GM18873 (cell line): Measurements from ENCODE around the gene PTGR3.
"Not testable (repeated sequence)": the region's sequence is repeated elsewhere in the genome, so short reads cannot be mapped to it uniquely, and the experiment has no call there.

Experiments used
- ATAC-seq: cut with Tn5 transposase; IDR thresholded peaks from one replicate; pipeline ENCODE4 v1.9.1; 2021; ENCODE audit warnings: mild to moderate bottlenecking, moderate library complexity, moderate number of reproducible peaks; ENCODE audit not compliant: unreplicated experiment, low FRiP score

PTGR3 gene

GRCh38 chr18:75204269-75204731 is 4.6 kb downstream of the PTGR3 start:
- ATAC-seq: no peak

GRCh38 chr18:75203416-75204268 is 5.3 kb downstream of the PTGR3 start:
- no peak for ATAC-seq

- no peak for ATAC-seq
Measured at GRCh38 chr18:75202696-75203365, 6.1 kb downstream of the PTGR3 start.

- ATAC-seq: no peak
Measured at GRCh38 chr18:75201282-75202270, 7.4 kb downstream of the PTGR3 start.

- no peak for ATAC-seq
Measured at GRCh38 chr18:75200605-75201280, 8.2 kb downstream of the PTGR3 start.

- ATAC-seq: no peak
Measured at GRCh38 chr18:75200071-75200470, 8.9 kb downstream of the PTGR3 start.

- ATAC-seq: no peak
Measured at GRCh38 chr18:75199327-75199726, 9.6 kb downstream of the PTGR3 start.

- ATAC-seq: no peak
Measured at GRCh38 chr18:75198036-75198435, 10.9 kb downstream of the PTGR3 start.

GRCh38 chr18:75192899-75193298 is 16.0 kb downstream of the PTGR3 start:
- no peak for ATAC-seq

GRCh38 chr18:75189696-75190095 is 19.2 kb downstream of the PTGR3 start:
- ATAC-seq: no peak

- ATAC-seq: not testable (repeated sequence)
Measured at GRCh38 chr18:75187702-75188101, 21.2 kb downstream of the PTGR3 start.

GRCh38 chr18:75185460-75185859 is 23.5 kb downstream of the PTGR3 start:
- no peak for ATAC-seq

- ATAC-seq: no peak
Measured at GRCh38 chr18:75183973-75184493, 24.9 kb downstream of the PTGR3 start.

GRCh38 chr18:75183524-75183923 is 25.4 kb downstream of the PTGR3 start:
- no peak for ATAC-seq

GRCh38 chr18:75179819-75180600 is 28.9 kb downstream of the PTGR3 start:
- ATAC-seq: no peak

- no peak for ATAC-seq
Measured at GRCh38 chr18:75178376-75178775, 30.6 kb downstream of the PTGR3 start.

GRCh38 chr18:75176849-75177248 is 32.1 kb downstream of the PTGR3 start:
- ATAC-seq: no peak

- no peak for ATAC-seq
Measured at GRCh38 chr18:75173738-75174137, 35.2 kb downstream of the PTGR3 start.

- peak; percentile 100 for ATAC-seq
Measured at GRCh38 chr18:75173125-75173432, 35.9 kb downstream of the PTGR3 start.
